Neural progenitor cell (in vitro differentiated cells): Measurements from ENCODE around the gene FAM204A. TPM values are rescaled to one million over a fixed set of nuclear protein-coding genes. Genes with fewer than 3 reads are reported as not detected.

ENCODE experiments used
- DNase-seq: peaks from one replicate; pipeline ENCODE4 v3.0.0-alpha.2; 2016; ENCODE audit warnings: low spot score
- H2AFZ ChIP-seq: fragments of 200-600 bp; sonication (generic); replicated peaks from 2 replicates; pipeline ENCODE4 v1.6.1; 2016; ENCODE audit warnings: antibody characterized with exemption
- H3F3A ChIP-seq: fragments of 200-600 bp; sonication (generic); 2 replicates; pipeline ENCODE4 v1.6.1; 2016; ENCODE audit warnings: antibody characterized with exemption, low read depth
- H3K27ac ChIP-seq: fragments of 200-600 bp; sonication (generic); 2 replicates; pipeline ENCODE4 v1.5.1; 2016; ENCODE audit warnings: mild to moderate bottlenecking
- H3K27me3 ChIP-seq: fragments of 200-600 bp; sonication (generic); 2 replicates; pipeline ENCODE4 v1.6.1; 2016; ENCODE audit warnings: mild to moderate bottlenecking, moderate library complexity
- H3K36me3 ChIP-seq: fragments of 200-600 bp; sonication (generic); 2 replicates; pipeline ENCODE4 v1.5.1; 2016
- H3K4me1 ChIP-seq: fragments of 200-600 bp; sonication (generic); 2 replicates; pipeline ENCODE4 v1.6.1; 2016; ENCODE audit warnings: mixed run types
- H3K4me2 ChIP-seq: fragments of 200-600 bp; sonication (generic); 2 replicates; pipeline ENCODE4 v1.6.1; 2016
- H3K4me3 ChIP-seq: fragments of 200-600 bp; sonication (generic); 2 replicates; pipeline ENCODE4 v1.5.1; 2016
- H3K79me2 ChIP-seq: fragments of 200-600 bp; sonication (generic); 2 replicates; pipeline ENCODE4 v1.6.1; 2016; ENCODE audit warnings: low read depth
- H3K9ac ChIP-seq: fragments of 200-600 bp; sonication (generic); 2 replicates; pipeline ENCODE4 v1.6.1; 2016
- H3K9me3 ChIP-seq: fragments of 200-600 bp; sonication (generic); 2 replicates; pipeline ENCODE4 v1.5.1; 2016; ENCODE audit warnings: low read depth
- H4K20me1 ChIP-seq: fragments of 200-600 bp; sonication (generic); 2 replicates; pipeline ENCODE4 v1.6.1; 2016; ENCODE audit warnings: low read depth
- H3K27ac Mint-ChIP-seq: 3 replicates; pipeline ENCODE4 v1.8.0; 2021; ENCODE audit warnings: mixed read lengths
- H3K27me3 Mint-ChIP-seq: 2 replicates; pipeline ENCODE4 v1.8.0; 2022; ENCODE audit warnings: low read depth, mild to moderate bottlenecking, inconsistent platforms, moderate library complexity, mixed read lengths; ENCODE audit not compliant: insufficient read depth
- H3K36me3 Mint-ChIP-seq: 3 replicates; pipeline ENCODE4 v1.8.0; 2021; ENCODE audit warnings: mixed read lengths
- H3K4me1 Mint-ChIP-seq: 3 replicates; pipeline ENCODE4 v1.8.0; 2021; ENCODE audit warnings: mixed read lengths
- H3K4me3 Mint-ChIP-seq: 3 replicates; pipeline ENCODE4 v1.8.0; 2021; ENCODE audit warnings: mild to moderate bottlenecking, moderate library complexity, mixed read lengths
- H3K9me3 Mint-ChIP-seq: 3 replicates; pipeline ENCODE4 v1.8.0; 2020; ENCODE audit warnings: mixed read lengths
- CTCF ChIP-seq: fragments of 200-600 bp; sonication (generic); IDR thresholded peaks from 2 replicates; pipeline ENCODE4 v1.5.1; 2017; ENCODE audit warnings: antibody characterized with exemption, mild to moderate bottlenecking
- EZH2 ChIP-seq: fragments of 200-600 bp; sonication (generic); IDR thresholded peaks from 2 replicates; pipeline ENCODE4 v1.6.1; 2017; ENCODE audit warnings: antibody characterized with exemption, mild to moderate bottlenecking, moderate library complexity
- EZH2phosphoT487 ChIP-seq: fragments of 200-600 bp; sonication (generic); IDR thresholded peaks from 2 replicates; pipeline ENCODE4 v1.6.1; 2017; ENCODE audit warnings: antibody characterized with exemption
- total RNA-seq: library from RNA; depleted of rRNA; stranded (reverse); fragments of >200 nt; gene quantifications from 2 replicates; pipeline ENCODE4 v1.2.3, GENCODE V29; 2015; ENCODE audit warnings: low replicate concordance

The FAM204A gene
- total RNA-seq, 1 donor from 2014 or later = 77.7 TPM

- Histone ChIP-seq H3K9me3 (no peaks in the 10 kb centered on the region), H3K9ac (no peak overlapping the region), H3K27me3 (peaks cover 1% of the 10 kb centered on the region), H3K4me3 (no peak overlapping the region), H2AFZ (no peak overlapping the region), H4K20me1 (no peaks in the 10 kb centered on the region), H3K79me2 (no peaks in the 10 kb centered on the region), H3K36me3 (no peaks in the 10 kb centered on the region), H3K4me2 (no peak overlapping the region), H3K27ac (no peak overlapping the region), H3F3A (no peaks in the 10 kb centered on the region), H3K4me1 (no peaks in the 10 kb centered on the region)
- H3K27me3 Mint-ChIP-seq = peaks cover 4% of the 10 kb centered on the region
- H3K9me3 Mint-ChIP-seq = no peaks in the 10 kb centered on the region
- H3K27ac Mint-ChIP-seq = no peak overlapping the region
- TF ChIP-seq EZH2phosphoT487 = no peak
- TF ChIP-seq EZH2 = no peak
- no peak for TF ChIP-seq CTCF
- H3K4me3 Mint-ChIP-seq = no peak overlapping the region
- H3K4me1 Mint-ChIP-seq = no peaks in the 10 kb centered on the region
- H3K36me3 Mint-ChIP-seq = no peaks in the 10 kb centered on the region
- DNase-seq = no peak
Observed at GRCh38 chr10:118358327-118358726, 16.2 kb upstream of the FAM204A start.

DNA sequence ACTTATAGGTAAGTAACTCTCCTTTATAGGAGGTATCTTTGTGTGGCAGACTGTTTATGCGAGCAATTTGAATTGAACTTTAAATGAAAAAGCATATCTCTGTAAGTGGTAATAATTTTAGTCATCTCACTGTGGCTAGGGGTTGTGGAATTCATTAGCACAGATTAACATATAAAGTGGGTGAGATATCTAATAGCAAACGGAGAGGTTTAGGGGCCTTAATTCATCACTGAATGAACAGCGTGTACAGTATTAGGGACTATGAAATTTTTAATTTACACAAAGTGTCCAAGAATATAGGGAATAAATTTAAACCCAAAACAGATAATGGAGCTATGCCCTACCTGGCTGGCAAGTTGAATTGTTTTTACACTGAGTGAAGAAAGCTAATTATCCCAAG lies 15.7 kb upstream of the FAM204A start:
- DNase-seq = no peak
- Mint-ChIP-seq H3K4me1 (no peaks in the 10 kb centered on the region), H3K4me3 (no peak overlapping the region), H3K36me3 (no peaks in the 10 kb centered on the region), H3K27me3 (peaks cover 4% of the 10 kb centered on the region), H3K27ac (no peak overlapping the region), H3K9me3 (no peaks in the 10 kb centered on the region)
- Histone ChIP-seq H3K27ac (no peak overlapping the region), H2AFZ (no peak overlapping the region), H3K36me3 (no peaks in the 10 kb centered on the region), H3K4me1 (no peaks in the 10 kb centered on the region), H3K9ac (no peak overlapping the region), H3K27me3 (peaks cover 6% of the 10 kb centered on the region), H3K4me3 (no peak overlapping the region), H3K4me2 (no peak overlapping the region), H3K9me3 (no peaks in the 10 kb centered on the region), H4K20me1 (no peaks in the 10 kb centered on the region), H3K79me2 (no peaks in the 10 kb centered on the region), H3F3A (no peaks in the 10 kb centered on the region)
- TF ChIP-seq EZH2phosphoT487 (no peak), EZH2 (no peak), CTCF (no peak)

- Histone ChIP-seq H3K4me2 (no peak overlapping the region), H3K36me3 (no peaks in the 10 kb centered on the region), H3K27ac (no peak overlapping the region), H3K9me3 (no peaks in the 10 kb centered on the region), H3K27me3 (peaks cover 9% of the 10 kb centered on the region), H3K79me2 (no peaks in the 10 kb centered on the region), H3F3A (no peaks in the 10 kb centered on the region), H3K4me1 (no peaks in the 10 kb centered on the region), H3K9ac (no peak overlapping the region), H4K20me1 (no peaks in the 10 kb centered on the region), H3K4me3 (no peak overlapping the region), H2AFZ (no peak overlapping the region)
- H3K36me3 Mint-ChIP-seq = no peaks in the 10 kb centered on the region
- H3K4me3 Mint-ChIP-seq = no peak overlapping the region
- no peaks in the 10 kb centered on the region for H3K9me3 Mint-ChIP-seq
- H3K4me1 Mint-ChIP-seq = no peaks in the 10 kb centered on the region
- DNase-seq = no peak
- TF ChIP-seq CTCF (no peak), EZH2phosphoT487 (no peak), EZH2 (no peak)
- H3K27me3 Mint-ChIP-seq = peaks cover 4% of the 10 kb centered on the region
- no peak overlapping the region for H3K27ac Mint-ChIP-seq
Observed at GRCh38 chr10:118356628-118357027, 14.5 kb upstream of the FAM204A start.
